ENCODE results near the gene OGDH.

The OGDH gene

DNA sequence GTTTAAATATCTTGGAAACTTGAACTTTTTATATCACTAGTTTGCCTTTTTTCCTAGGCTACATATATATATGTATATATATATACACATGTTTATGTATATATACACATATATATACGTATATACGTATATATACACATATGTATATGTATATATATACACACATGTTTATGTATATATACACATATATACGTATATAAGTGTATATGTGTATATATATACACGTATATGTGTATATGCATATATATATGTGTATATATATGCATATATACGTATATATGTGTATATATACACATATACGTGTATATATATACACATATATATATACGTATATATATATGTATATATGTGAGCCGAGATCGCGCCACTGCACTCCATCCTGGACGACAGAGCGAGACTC is 10.1 kb downstream of the OGDH start:
- no peaks in the 10 kb centered on the region for H3K9me2 ChIP-seq (replicated peaks; ENCODE audit: control insufficient read depth, low read length)
- H3F3A ChIP-seq (ENCODE audit: control insufficient read depth, insufficient read depth) = no peaks in the 10 kb centered on the region
- H3K27ac ChIP-seq (ENCODE audit: low read depth, low read length) = no peak overlapping the region
- H3K4me3 ChIP-seq (ENCODE audit: low read length) = no peak overlapping the region
- H4K20me1 ChIP-seq (ENCODE audit: control insufficient read depth, insufficient read depth, low read depth, low read length) = peaks cover 14% of the 10 kb centered on the region
- H3K4me2 ChIP-seq (ENCODE audit: low read length) = no peak overlapping the region
- TF ChIP-seq, protein P1, sequence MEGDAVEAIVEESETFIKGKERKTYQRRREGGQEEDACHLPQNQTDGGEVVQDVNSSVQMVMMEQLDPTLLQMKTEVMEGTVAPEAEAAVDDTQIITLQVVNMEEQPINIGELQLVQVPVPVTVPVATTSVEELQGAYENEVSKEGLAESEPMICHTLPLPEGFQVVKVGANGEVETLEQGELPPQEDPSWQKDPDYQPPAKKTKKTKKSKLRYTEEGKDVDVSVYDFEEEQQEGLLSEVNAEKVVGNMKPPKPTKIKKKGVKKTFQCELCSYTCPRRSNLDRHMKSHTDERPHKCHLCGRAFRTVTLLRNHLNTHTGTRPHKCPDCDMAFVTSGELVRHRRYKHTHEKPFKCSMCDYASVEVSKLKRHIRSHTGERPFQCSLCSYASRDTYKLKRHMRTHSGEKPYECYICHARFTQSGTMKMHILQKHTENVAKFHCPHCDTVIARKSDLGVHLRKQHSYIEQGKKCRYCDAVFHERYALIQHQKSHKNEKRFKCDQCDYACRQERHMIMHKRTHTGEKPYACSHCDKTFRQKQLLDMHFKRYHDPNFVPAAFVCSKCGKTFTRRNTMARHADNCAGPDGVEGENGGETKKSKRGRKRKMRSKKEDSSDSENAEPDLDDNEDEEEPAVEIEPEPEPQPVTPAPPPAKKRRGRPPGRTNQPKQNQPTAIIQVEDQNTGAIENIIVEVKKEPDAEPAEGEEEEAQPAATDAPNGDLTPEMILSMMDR (IDR thresholded peaks at IDR 0.05; ENCODE audit: low read depth, low read length, poor library complexity, severe bottlenecking) = no peak
- no peak for TF ChIP-seq EZH2phosphoT487 (IDR thresholded peaks at IDR 0.05; ENCODE audit: borderline replicate concordance, low read length)
- H3K79me2 ChIP-seq (ENCODE audit: control insufficient read depth, low read length) = peaks cover 97% of the 10 kb centered on the region
- H3K27me3 ChIP-seq (ENCODE audit: control insufficient read depth, low read length) = no peaks in the 10 kb centered on the region
- no peaks in the 10 kb centered on the region for H3K9me3 ChIP-seq (ENCODE audit: control insufficient read depth, insufficient read depth, low read length)
- peaks cover 23% of the 10 kb centered on the region for H3K4me1 ChIP-seq (ENCODE audit: control insufficient read depth, low read length)
- peaks cover 16% of the 10 kb centered on the region for H3K36me3 ChIP-seq (ENCODE audit: control insufficient read depth, low read length)

DNA sequence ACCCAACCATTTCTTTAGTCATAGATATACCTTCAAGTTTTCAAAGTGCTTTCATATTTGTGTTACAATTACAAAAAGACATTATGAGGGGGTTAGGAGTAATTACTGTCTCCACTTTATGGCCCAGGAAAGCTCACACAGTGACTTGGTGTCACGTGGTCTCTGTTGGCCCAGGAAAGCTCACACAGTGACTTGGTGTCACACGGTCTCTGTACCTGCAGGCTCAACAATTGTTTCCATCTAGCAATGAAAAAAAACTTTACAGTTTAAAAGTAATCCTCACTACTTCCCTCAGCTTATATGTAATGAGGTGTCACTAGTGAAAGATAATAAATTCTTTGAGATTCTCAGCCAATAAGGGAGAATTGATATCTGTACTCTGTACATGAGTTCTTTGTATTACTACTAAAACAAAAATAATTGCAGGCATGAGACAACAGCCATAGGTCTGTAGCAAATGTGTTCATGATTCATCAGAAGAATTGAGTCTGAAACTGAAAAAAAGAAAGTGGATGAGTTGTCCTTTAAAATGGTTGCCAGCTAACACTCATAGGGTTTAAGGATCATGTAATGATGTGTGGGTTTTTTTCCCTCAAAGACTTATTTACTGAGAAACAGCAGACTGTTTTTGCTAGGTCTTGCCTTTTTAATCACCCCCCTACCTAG is 10.9 kb downstream of the OGDH start:
- H3K9me3 ChIP-seq (ENCODE audit: control insufficient read depth, insufficient read depth, low read length) = no peaks in the 10 kb centered on the region
- no peaks in the 10 kb centered on the region for H3K27me3 ChIP-seq (ENCODE audit: control insufficient read depth, low read length)
- no peaks in the 10 kb centered on the region for H3K9me2 ChIP-seq (replicated peaks; ENCODE audit: control insufficient read depth, low read length)
- no peaks in the 10 kb centered on the region for H3F3A ChIP-seq (ENCODE audit: control insufficient read depth, insufficient read depth)
- no peak overlapping the region for H3K4me3 ChIP-seq (ENCODE audit: low read length)
- peaks cover 16% of the 10 kb centered on the region for H3K36me3 ChIP-seq (ENCODE audit: control insufficient read depth, low read length)
- TF ChIP-seq, protein P1 (IDR thresholded peaks at IDR 0.05; ENCODE audit: low read depth, low read length, poor library complexity, severe bottlenecking) = no peak
- TF ChIP-seq EZH2phosphoT487 (IDR thresholded peaks at IDR 0.05; ENCODE audit: borderline replicate concordance, low read length) = no peak
- peaks cover 14% of the 10 kb centered on the region for H4K20me1 ChIP-seq (ENCODE audit: control insufficient read depth, insufficient read depth, low read depth, low read length)
- H3K79me2 ChIP-seq (ENCODE audit: control insufficient read depth, low read length) = peaks cover 98% of the 10 kb centered on the region
- H3K27ac ChIP-seq (ENCODE audit: low read depth, low read length) = no peak overlapping the region
- H3K4me1 ChIP-seq (ENCODE audit: control insufficient read depth, low read length) = peaks cover 23% of the 10 kb centered on the region
- no peak overlapping the region for H3K4me2 ChIP-seq (ENCODE audit: low read length)

DNA sequence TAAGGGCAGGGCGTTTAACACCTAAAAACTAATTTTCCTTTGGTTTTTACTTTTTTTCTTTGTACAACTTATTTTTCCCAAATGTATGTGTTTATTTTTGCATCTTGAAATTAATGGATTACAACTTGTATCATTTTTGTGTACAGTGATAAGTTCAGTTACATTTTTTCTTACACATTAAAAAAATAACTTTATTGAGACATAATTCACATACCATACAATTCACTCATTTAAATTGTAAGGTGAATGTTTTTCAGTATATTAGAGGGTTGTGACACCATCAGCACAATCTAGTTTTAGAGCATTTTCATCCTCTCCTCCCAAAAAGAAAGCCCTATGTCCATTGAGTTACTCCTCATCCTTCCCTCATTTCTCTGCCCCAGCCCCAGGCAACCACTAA is 11.6 kb downstream of the OGDH start:
- H3K4me1 ChIP-seq (ENCODE audit: control insufficient read depth, low read length) = peaks cover 23% of the 10 kb centered on the region
- H3K79me2 ChIP-seq (ENCODE audit: control insufficient read depth, low read length) = peaks cover 98% of the 10 kb centered on the region
- no peaks in the 10 kb centered on the region for H3K27me3 ChIP-seq (ENCODE audit: control insufficient read depth, low read length)
- H3F3A ChIP-seq (ENCODE audit: control insufficient read depth, insufficient read depth) = no peaks in the 10 kb centered on the region
- TF ChIP-seq, protein P1 (IDR thresholded peaks at IDR 0.05; ENCODE audit: low read depth, low read length, poor library complexity, severe bottlenecking) = no peak
- TF ChIP-seq EZH2phosphoT487 (IDR thresholded peaks at IDR 0.05; ENCODE audit: borderline replicate concordance, low read length) = no peak
- H3K9me3 ChIP-seq (ENCODE audit: control insufficient read depth, insufficient read depth, low read length) = no peaks in the 10 kb centered on the region
- no peak overlapping the region for H3K4me3 ChIP-seq (ENCODE audit: low read length)
- peaks cover 19% of the 10 kb centered on the region for H4K20me1 ChIP-seq (ENCODE audit: control insufficient read depth, insufficient read depth, low read depth, low read length)
- peaks cover 21% of the 10 kb centered on the region for H3K36me3 ChIP-seq (ENCODE audit: control insufficient read depth, low read length)
- no peaks in the 10 kb centered on the region for H3K9me2 ChIP-seq (replicated peaks; ENCODE audit: control insufficient read depth, low read length)
- H3K27ac ChIP-seq (ENCODE audit: low read depth, low read length) = no peak overlapping the region
- no peak overlapping the region for H3K4me2 ChIP-seq (ENCODE audit: low read length)

All from DOHH2 (cell line).